GM18507 (cell line): ENCODE measurements around the gene BAZ1B.

ENCODE experiments used
- DNase-seq: peaks from one replicate; pipeline ENCODE4 v3.0.0; 2011; ENCODE audit warnings: low read depth; ENCODE audit not compliant: insufficient read length; ENCODE audit errors: extremely low spot score
- FAIRE-seq: peaks from 2 replicates; lab custom pipeline; 2011; peaks lifted over from hg19 to GRCh38; lab: Jason Lieb, UNC

BAZ1B gene

DNA sequence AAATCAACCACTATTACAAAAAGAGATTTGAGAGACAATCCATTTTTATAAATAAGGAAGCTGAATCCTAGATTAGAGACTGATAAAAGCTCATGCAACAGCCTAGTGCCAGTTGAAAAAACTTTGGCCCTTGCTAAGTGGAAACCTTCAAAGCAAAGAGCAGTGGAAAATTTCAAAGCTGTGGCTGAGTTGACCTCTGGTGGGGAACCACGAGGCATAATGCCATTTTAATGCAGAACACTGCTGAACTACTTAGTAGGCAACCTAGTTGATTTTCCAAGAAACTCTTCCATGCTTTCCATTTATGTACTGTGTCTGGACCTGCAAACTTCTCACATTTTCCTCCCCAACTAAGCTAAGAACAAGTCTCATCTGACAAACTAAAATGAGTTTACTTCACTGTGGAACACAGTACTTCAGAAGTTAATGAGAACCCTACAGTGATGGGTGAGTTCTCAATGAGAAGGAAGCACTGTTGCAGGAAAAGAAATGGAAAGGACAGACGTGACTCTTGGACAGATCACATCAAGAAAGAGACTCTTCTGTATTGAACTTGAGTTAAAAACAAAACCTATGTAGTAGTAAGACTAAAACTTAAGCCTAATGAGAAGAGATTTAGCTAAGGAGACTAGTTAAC is 69.0 kb downstream of the BAZ1B start:
- DNase-seq (no peak), FAIRE-seq (no peak)

GRCh38 chr7:73451780-73452398 is 70.2 kb downstream of the BAZ1B start:
- DNase-seq (peak; percentile 32), FAIRE-seq (peak; percentile 72)

GRCh38 chr7:73449422-73449821 is 72.7 kb downstream of the BAZ1B start:
- DNase-seq (no peak), FAIRE-seq (no peak)

DNA sequence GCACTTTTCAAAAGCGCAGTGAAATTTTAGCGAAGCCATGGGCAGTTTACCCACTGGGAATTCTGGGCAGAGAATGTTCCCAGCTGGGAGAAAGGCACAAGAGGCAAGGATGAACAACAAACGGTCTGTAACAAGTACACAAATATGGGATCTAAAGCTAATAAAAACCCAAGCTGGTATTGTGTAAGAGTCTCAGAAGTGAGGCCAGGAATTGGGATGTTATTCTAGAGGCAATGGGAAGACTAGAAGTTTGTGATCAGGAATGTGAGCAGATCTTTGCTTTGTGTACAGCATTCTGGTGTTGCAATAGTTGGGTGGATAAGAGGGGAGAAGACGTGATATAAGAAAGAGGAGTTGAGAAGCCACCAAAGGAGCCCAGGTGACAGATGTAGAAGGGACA is 73.5 kb downstream of the BAZ1B start:
- no peak for DNase-seq
- no peak for FAIRE-seq

GRCh38 chr7:73447121-73447733 is 74.9 kb downstream of the BAZ1B start:
- FAIRE-seq = no peak
- no peak for DNase-seq

DNA sequence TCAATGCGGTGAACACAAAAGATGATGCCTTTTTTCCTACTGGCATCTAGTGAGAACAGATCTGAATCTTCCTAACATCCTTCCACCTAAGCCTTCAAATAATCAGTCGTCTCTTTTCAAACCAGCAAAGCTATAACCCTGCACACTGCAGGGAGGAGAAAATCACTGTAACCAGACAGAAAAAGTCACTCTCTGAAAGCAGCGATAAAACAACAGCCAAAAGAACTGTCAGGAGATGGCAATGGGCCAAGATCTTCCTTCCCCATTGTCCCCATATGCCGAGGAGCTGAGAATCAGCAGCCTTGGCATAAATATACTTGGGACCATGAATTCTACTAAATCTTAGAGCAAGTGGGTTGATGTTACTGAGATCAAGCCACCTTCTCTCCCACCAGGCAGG is 75.4 kb downstream of the BAZ1B start:
- DNase-seq (no peak), FAIRE-seq (no peak)

DNA sequence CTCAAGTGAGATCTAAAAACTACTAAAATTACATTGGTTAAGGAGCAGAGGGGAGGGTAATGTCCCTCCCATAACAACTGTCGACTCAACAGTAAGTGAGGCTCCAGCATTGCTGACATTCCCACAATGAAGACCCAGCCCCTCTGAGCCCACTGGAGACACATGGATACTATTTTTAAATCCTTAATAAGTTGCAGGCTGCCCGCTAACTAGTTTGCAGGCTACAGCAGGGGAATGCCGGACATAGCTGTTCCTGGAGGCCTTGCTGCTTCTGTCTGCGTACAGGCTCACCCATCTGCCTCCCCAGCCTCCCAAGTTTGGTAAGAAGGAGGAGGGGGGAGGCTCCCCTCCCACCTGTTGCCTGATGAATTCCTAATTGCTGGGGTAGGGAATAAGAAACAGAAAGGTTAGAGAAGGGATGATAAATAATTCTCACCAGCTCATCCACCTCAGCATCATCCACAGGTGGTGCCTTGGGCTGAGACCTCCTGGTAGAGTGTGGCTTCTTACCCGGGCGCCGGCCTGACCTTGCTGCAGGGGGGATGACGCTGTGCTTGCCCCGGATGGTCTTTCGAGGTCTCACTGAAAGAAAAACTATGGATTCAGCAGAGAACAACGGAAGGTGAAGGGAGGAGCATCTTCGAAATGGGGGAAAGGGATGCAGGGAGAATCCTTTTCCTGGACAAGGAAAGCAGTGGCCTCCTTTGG is 78.4 kb downstream of the BAZ1B start:
- no peak for DNase-seq
- FAIRE-seq = no peak

DNA sequence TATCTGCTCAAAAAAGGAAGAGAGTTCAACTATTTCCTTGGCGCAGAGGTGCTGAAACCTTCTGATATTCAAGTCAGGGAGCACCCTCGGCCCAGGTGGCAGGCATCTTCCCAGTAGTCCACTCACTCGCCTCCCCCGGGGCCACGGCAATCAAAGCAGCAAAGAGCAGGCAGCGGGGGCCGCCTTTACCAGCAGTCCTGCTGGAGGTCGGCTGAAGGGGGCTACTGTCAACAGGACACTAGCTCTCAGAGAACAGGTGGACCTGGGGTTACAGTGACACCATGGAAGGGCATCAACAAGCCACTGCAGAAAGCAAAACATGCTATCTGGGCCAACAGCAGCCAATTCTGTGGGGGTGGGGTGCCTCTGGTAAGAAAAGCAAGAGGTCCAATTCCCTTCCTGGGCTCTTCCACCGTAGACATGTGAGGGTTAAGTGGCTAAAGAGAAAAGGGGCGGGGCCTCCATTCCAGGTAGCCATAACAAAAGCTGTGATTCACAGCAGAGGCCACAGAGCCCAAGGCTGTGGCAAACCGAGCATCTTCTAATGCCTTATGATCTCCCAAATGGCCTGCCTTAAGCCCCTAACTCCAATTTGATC is 79.1 kb downstream of the BAZ1B start:
- DNase-seq = no peak

DNA sequence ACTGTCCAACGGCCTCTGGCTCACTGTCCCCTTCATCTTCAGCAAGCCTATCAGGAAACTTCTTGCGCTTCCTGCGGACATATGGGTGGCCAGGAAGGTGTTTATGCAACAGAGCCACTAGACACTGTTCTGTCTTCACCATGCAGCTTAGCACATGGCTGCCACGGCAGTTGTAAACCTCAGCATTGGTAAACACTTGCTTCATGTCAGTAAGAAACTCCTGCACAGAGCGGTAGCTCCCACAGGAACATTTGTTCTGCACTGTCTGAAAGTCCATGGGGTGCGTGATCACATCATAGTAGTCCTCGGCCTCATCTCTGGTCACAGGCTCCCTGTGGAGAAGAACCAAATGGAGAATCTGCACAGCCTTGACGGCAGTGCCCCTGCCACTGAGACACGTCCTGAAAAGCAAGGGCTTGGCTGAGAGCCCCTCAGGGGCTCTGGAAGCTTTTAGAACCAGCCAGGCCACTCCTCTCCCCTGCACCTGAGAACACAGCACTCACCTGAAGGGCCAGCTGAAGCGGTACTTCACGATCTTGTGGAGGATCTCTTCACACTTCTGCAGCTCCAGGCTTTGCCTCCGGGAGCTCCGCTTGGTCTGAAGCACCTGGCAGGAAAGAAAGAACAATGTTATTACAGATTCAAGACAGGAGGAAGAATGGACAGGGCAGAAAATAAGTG is 79.7 kb downstream of the BAZ1B start:
- FAIRE-seq (no peak), DNase-seq (no peak)

More for the DNA sequence above, 79.1 kb downstream of the BAZ1B start:
- no peak for FAIRE-seq

- FAIRE-seq (no peak), DNase-seq (no peak)
Measured at GRCh38 chr7:73439410-73439704, 82.7 kb downstream of the BAZ1B start.

DNA sequence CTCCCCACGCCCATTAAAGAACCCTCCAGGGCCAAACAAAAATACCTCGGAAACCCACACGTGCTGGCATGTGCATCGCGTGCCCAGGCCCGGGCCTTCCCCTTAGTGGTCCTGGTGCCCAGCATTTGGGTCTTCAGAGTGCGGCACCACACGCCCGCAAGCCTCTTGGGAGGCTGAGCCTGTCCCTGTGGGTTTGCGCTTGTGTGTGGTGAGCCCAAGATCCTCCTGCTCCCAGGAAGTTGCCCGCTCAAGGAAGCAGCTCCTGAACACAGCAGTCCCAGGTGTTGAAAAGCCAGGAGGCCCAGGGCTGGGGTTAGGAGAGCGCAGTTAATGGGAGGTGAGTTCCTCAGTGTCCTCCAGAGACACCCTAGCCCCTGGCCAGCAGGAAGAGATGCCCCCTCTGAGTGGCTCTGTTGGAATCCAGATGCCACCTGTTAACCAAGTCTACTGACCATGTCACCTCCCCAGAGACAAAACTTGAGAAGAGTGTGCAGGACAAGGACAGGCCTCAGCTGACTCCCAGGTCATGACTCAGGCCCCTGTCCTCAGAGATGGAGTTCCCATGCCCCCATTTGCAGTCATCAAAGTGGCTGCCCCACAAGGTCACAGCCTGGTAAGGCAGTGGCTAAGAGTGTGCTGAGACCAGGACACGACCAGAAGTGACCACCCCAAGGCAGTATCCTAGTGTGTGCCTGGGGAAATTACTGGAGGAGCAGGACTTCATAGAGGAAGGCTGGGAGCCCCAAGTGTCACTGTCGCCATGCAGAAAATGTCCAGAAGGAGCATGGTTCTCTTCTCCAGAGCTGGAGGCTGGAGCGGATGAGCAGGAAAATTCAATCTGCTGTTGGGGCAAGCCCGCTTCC is 83.3 kb downstream of the BAZ1B start:
- DNase-seq (no peak), FAIRE-seq (no peak)

GRCh38 chr7:73437621-73438416 is 84.3 kb downstream of the BAZ1B start:
- no peak for DNase-seq
- no peak for FAIRE-seq

DNA sequence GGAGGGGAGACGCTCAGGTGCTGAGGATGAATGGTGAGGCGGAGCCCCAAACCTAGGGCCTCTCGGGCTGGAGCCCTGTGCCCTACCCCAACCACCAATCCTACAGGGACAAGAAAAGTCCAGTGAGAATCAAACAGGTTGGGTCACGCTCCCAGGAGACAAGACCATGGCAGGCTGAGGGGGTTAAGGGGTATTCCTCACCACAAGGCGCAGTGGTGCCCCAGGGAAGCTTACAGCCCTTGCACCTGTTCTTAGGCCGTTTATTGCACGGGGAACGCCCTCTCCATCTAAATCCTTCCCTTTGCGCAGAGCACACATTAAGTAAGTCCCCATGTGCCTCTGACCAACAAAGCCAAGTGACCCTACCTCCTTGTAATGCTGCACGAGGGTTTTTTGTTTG is 85.0 kb downstream of the BAZ1B start:
- FAIRE-seq = no peak
- DNase-seq = no peak

DNA sequence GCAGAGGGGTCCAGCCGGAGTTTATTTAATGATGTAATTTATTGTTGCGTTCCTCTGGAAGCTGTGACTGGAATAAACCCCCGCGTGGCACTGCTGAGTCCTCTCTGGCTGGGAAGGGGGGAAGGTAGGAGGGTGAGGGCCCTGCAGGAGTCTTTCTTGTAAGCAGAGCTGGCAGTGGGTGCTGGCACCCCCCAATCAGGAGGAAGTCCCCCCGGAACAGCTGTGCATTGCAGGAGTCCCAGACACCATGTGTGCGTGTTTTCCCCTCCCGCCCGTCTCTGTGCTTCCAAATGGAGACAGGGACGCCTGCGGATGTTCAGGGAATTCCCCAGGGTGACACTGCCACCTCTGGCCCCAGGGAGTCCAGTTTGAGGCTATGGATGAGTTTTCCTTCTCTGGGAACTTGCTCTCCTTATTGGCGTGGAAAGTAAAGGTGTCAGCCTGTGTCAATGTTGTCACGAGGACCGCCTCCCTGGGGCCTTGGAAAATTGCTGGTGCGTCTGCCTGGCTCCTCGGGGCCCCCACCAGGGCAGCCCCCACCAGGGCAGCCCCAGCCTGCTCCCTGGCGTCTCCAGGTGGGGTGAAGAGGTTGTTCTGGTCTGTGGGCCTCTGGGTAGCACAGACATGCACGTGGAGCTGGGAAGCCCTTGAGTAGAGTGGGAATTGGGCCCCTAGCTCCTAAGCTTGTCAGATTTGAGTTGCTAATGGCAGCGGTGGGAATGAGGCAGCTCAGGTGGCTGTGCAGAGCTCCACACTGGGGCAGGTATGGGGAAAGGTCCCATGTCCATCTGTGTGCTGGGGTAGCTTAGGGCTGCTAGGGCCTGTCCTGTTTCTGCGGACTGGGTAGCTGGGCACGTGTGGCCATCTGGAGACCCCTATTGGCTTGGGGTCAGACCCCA is 85.8 kb downstream of the BAZ1B start:
- no peak for DNase-seq
- no peak for FAIRE-seq

DNA sequence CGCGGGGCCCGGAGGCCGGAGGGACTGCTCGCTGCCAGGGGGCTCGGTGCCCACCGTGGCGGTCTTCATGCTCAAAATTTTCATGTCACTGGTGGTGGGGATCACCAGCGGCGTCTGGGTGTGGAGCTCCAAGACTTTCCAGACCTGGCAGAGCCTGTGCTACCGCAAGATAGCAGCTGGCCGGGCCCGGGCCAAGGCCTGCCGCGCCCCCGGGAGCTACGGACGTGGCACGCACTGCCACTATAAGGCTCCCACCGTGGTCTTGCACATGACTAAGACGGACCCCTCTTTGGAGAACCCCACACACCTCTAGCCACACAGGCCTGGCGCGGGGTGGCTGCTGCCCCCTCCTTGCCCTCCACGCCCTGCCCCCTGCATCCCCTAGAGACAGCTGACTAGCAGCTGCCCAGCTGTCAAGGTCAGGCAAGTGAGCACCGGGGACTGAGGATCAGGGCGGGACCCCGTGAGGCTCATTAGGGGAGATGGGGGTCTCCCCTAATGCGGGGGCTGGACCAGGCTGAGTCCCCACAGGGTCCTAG is 86.6 kb downstream of the BAZ1B start:
- no peak for FAIRE-seq
- DNase-seq = no peak

DNA sequence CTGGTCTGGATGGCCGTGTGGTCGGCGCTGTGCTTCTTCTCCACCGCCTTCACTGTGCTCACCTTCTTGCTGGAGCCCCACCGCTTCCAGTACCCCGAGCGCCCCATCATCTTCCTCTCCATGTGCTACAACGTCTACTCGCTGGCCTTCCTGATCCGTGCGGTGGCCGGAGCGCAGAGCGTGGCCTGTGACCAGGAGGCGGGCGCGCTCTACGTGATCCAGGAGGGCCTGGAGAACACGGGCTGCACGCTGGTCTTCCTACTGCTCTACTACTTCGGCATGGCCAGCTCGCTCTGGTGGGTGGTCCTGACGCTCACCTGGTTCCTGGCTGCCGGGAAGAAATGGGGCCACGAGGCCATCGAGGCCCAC is 87.4 kb downstream of the BAZ1B start:
- FAIRE-seq (no peak), DNase-seq (no peak)
